ENCODE measurements around the gene L1CAM.

Gene L1CAM

DNA sequence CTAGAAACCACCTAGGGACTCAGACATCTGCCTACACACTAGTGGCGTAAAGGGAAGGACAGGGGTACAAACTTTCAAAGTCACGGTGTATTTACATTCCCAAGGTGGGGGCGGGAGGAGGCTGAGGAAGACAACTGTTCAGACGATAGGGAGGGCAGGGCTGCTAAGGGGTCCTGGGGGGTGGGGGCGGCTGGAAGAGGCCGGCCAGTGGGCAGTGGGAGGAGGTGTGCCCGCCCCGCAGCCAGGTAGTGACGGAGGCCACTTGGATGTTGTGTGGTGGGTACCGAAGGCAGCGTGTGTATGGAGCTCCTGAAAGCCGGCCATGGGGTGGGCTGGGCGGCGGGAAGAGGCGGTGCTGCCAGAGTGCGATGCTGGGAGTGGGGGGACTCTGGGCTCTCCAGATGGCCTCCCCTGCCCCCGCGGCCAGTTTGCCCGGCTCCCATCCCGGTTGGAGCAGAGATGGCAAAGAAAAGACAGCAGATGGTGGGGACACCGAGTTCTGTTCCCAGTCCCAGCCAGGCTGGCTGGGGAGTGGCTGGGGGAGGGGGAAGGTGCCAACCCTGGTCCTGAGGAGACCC, 24.2 kb downstream of the L1CAM start:
- DNase-seq = no peak

DNA sequence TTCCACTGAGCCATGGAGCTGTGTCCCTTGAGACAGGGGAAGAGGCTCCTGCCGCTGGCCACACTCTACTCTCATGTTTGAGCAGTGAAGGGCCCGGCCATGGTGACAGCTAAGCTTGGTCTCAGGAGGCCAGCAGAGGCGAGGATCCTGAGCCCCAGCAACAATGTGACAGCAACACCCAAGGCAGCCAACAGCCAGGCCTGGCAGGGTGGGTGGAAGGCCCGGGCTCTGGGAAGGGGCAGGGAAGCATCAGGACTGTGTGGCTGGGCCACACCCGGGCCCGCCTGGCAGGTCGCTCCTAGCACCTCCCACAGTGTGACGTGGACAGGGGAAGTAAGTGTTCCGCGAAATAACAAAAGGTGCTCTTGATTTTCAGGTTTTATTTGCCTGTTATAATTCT, 24.8 kb downstream of the L1CAM start:
- no peak for DNase-seq

- DNase-seq = no peak
These were observed 28.5 kb downstream of the L1CAM start for GRCh38 chrX:153857348-153857903.

GRCh38 chrX:153854702-153855101, 31.3 kb downstream of the L1CAM start:
- no peak for DNase-seq

DNA sequence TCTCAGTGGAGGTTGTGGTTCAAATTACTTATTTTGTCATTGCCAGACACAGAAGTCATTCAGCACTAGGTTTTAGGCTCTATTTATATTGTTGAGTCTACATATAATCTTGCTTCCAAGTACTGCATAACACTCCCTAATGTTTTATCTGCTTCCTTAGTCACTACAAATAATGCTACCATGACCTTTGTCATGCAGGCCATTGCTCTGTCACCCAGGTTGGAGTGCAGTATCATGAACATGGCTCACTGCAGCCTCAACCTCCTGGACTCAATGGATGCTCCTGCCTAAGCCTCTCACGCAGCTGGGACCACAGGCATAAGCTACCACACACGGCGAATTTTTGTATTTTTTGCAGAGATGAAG, 32.1 kb downstream of the L1CAM start:
- DNase-seq = no peak

- DNase-seq = no peak
These were observed 32.6 kb downstream of the L1CAM start for GRCh38 chrX:153853180-153853901.

GRCh38 chrX:153851981-153852380, 34.0 kb downstream of the L1CAM start:
- no peak for DNase-seq

- DNase-seq = no peak
These were observed 37.6 kb downstream of the L1CAM start for GRCh38 chrX:153848325-153848724.

DNA sequence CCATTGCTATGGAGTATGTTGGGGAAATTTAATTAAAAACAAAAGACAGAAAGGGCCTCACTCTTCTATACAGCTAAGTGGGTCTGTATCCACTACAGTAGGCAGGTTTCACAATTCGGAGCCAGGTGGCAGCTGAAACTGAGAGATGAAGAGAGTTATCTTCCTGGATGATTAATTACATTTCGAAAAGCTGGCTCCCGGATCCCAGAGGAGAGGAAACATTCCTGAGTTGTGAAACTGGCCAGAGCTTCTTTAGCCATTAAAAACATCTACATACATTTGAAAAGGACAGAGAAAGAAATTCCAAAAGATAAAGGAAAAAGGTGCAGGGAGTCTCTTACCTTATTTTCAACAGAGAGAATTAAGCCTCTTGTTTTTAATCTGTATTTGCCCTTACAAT, 40.1 kb downstream of the L1CAM start:
- DNase-seq = no peak

GRCh38 chrX:153845195-153845594, 40.8 kb downstream of the L1CAM start:
- no peak for DNase-seq

GRCh38 chrX:153844509-153845082, 41.4 kb downstream of the L1CAM start:
- no peak for DNase-seq

DNA sequence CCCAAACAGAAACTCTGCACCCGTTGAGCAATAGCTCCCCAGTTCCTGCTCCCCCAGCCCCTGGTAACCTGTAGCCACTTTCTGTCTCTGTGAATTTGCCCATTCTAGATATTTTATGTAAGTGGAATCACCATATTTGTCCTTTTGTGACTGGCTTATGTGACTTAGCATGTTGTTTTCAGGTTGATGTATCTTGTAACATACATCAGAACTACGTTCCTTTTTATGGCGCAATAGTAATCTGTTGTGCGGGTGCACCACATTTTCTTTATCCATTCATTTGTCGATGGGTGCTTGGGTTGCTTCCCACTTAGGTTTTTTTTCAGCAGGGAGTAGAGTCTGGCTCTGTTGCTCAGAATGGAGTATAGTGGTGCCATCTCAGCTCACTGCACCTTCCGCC, 49.1 kb downstream of the L1CAM start:
- no peak for DNase-seq

DNA sequence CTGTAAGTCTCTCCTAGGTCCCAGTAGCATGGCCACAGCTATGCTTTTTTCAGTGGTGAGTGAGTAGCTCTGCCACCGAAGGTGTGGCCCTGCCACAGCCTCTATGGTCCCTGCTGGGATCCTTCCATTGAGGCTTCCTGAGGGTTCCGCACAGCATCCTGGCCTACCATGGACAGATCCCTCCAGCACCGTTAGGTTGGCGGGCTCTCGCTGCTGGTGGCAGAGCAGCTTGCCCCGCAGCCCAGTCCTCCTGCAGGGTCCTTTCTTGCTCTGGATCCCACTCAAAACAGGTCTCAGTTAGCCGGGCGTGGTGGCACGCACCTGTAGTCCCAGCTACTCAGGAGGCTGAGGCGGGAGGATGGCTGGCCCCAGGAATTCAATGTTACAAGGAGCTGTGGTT, 53.2 kb downstream of the L1CAM start:
- no peak for DNase-seq

DNA sequence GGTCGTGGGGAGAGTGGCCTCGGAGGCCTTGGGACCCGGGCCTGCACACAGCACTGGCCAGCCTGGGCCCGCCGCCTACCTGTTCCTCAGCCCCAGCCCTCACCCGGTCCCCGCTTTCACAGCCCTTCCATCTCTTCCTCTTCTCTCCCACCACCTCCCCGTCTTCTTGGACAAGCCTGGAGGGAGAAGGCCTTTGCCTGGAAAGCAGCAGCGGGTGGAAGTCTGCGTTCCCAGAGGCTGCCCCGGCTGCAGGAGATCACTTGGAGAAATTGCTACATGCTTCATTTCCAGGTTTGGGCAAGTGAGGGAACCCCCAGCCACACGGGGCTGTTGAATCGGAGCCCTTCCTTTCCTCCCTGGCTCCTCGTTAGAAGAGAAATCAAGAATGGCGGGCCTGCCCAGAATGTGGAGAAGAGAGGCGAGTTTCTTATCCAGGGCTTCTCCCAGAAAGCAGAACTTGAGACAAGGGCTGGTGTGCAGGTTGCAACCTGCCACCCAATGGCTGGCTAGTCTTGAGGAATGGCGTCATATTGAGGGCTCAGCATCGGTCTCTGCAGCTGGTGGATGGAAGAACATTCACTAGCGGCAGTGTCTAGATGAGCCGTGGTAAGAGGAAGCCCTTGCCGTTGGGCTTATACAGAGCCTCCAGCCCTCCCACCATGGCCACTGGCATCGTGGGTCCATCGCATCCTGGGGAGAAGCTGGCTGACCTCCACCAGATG, 54.4 kb downstream of the L1CAM start:
- DNase-seq = no peak

DNA sequence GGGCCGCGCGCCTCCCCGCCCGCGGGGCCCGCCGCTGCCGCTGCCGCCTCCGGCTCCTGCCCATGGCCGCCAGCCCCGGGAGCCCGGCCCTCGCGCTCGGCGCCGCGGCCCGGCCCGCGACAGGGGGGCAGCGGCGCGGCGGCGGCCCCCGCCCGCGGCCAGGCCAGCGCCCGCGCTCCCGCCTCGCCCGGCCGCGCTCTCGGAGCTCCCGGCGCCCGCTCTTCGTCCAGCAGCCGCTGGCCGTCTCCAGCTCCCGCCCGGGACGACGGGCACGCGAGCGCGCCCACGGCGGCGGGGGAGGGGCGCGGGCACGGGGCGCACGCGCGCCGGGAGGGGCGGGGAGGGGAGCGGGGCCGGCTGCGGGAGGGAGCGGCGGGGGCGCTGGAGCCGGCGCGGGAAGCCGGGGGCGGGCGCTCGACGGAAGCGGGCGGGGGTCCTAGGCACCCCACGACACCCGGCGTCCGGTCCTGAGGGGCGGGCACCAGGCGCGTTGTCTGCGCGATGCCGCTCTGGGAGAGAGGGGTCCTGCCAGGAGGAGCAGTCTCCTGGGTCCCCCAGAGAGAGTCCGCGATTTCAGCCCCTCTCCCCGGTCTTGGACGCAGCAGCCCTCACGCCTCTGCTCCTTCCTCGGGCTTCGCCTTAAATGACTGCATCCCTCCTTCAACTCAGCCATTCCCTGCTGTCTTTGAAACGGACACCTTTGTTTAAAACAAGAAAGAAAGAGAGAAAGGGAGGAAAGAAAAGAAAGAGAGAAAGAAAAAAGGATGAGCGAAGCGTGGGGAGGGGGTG, 55.1 kb downstream of the L1CAM start:
- no peak for DNase-seq

DNA sequence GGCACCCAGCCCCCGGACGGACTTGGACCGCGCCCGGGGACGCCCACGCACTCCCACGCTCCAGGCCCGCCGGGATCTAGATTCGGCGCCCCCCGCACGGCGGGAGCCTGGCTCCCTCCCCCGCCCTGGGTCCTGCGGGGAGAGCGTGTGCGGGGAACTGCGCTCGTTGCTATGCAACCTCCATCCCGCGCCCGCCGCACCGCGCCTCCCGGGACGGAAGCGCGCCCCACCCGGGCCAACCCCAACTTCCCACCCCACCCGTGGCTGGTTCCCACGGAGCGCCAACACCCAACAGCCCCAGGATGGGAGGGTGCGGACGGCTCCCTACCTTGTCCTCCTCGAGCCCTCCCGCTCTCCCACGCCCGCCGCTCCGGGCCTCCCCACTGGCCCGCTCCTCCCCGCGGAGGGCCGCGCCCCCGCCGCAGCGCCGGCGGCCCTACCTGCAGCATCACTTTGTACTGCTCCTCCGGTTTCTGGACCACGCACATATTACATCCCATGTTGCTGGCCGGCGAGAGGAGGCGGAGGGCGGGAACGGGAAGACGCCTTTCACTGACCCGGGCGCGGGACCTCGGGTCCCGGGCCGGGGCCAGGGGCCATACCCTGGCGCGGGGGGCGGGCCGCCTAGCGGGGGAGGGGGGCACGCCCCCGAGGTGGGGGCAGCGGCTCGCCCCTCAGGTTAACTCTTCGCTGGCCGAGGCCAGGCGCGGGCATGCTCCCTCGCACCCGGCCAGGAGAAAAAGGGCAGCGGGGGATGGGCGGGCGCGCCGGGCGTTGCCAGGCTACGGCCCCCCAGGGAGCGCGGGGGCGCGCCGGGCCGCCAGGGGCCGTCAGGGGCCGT, 56.0 kb downstream of the L1CAM start, which contains the start of gene PDZD4:
Gene PDZD4 (minus strand): TSS at position 746 of the 841 bp plus-strand sequence. CDS start 246 bp downstream, at position 500.
- no peak for DNase-seq

GRCh38 chrX:153829549-153829798, 56.5 kb downstream of the L1CAM start:
- no peak for DNase-seq

- DNase-seq = no peak
These were observed 57.0 kb downstream of the L1CAM start for GRCh38 chrX:153828723-153829548.

- no peak for DNase-seq
These were observed 57.7 kb downstream of the L1CAM start for GRCh38 chrX:153828308-153828707.

DNA sequence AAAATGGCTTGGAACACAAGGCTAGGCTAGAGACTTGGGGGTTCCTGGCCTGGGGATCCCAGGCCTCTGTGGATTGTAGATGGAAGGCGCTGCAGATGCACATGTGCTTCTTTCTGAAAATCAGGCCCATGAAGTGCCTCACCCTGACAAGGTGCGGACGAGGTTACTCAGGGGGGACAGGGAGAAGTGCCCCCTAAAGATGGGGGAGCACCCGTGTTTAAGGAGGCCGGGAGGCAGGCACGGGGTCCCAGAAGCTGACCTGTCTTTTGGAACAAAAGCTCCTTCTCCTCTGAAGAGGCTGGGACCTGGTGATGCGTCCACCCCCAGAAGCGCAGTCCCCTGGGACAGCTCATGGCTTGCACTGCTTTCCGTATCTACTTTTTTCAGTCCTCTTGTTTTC, 58.1 kb downstream of the L1CAM start:
- no peak for DNase-seq

GRCh38 chrX:153827016-153827415, 59.0 kb downstream of the L1CAM start:
- DNase-seq = no peak

Measured in SW 1271 (cell line).